GM06990 (cell line): ENCODE measurements around the gene C2CD3.
A peak's percentile ranks its signal among the peaks of the same experiment; 100 is the strongest.

Experiments
- DNase-seq: peaks from one replicate; pipeline ENCODE4 v3.0.0-alpha.2; 2011; ENCODE audit not compliant: insufficient read length; ENCODE audit errors: extremely low read depth
- H3K27me3 ChIP-seq: replicated peaks from 2 replicates; pipeline ENCODE4 v1.6.0; 2011; ENCODE audit warnings: low read length; ENCODE audit not compliant: control insufficient read depth, insufficient read depth
- H3K36me3 ChIP-seq: 2 replicates; pipeline ENCODE4 v1.5.1; 2011; ENCODE audit warnings: low read length; ENCODE audit not compliant: control insufficient read depth, insufficient read depth
- H3K4me3 ChIP-seq: replicated peaks from 2 replicates; pipeline ENCODE4 v1.5.1; 2011; ENCODE audit warnings: low read depth, mild to moderate bottlenecking, control low read depth, low read length
- CTCF ChIP-seq: IDR thresholded peaks from 2 replicates; pipeline ENCODE4 v1.5.1; 2011; ENCODE audit warnings: low read length, control low read depth, mild to moderate bottlenecking, inconsistent platforms; ENCODE audit not compliant: insufficient read depth, poor library complexity, severe bottlenecking

The C2CD3 gene

GRCh38 chr11:73982990-73983740 lies 187.6 kb downstream of the C2CD3 start:
- DNase-seq: peak; percentile 97
- Histone ChIP-seq H3K4me3 (peak overlapping the region; percentile 94), H3K27me3 (no peaks in the 10 kb centered on the region), H3K36me3 (peaks cover 9% of the 10 kb centered on the region)
- no peak for TF ChIP-seq CTCF

DNA sequence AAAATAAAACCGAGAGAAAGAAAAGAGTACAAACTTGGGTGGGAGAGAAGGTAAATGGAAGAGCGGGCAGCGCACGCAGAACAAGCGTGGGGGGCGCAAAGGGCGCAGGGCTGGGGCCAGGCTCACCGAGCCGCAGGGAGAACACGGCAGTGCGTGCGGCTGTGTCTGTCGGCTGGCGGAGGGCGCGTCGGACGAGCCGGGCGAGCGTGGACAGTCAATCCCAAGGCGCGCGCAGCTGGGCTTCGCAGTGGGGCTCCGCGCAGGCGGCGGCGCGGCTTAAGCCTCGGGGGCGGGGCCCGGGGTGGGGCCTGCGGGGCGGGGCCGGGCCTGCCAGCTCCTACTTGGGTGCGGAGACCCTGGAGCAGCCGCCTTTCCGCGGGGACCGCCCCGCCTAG lies 188.2 kb downstream of the C2CD3 start, which contains the start of gene UCP2:
Gene UCP2 (minus strand): TSS at position 249 of the 395 bp plus-strand sequence. CDS start 4,465 bp downstream, outside the sequence.
- DNase-seq: peak; percentile 90
- H3K36me3 ChIP-seq: peaks cover 14% of the 10 kb centered on the region
- H3K27me3 ChIP-seq: no peaks in the 10 kb centered on the region
- no peak for TF ChIP-seq CTCF
- H3K4me3 ChIP-seq: peak within 1 kb of the TSS; percentile 94

- no peaks in the 10 kb centered on the region for H3K27me3 ChIP-seq
- peak overlapping the region; percentile 94 for H3K4me3 ChIP-seq
- H3K36me3 ChIP-seq: peaks cover 27% of the 10 kb centered on the region
- no peak for DNase-seq
- no peak for TF ChIP-seq CTCF
Observed at GRCh38 chr11:73981051-73981805, 189.6 kb downstream of the C2CD3 start.

DNA sequence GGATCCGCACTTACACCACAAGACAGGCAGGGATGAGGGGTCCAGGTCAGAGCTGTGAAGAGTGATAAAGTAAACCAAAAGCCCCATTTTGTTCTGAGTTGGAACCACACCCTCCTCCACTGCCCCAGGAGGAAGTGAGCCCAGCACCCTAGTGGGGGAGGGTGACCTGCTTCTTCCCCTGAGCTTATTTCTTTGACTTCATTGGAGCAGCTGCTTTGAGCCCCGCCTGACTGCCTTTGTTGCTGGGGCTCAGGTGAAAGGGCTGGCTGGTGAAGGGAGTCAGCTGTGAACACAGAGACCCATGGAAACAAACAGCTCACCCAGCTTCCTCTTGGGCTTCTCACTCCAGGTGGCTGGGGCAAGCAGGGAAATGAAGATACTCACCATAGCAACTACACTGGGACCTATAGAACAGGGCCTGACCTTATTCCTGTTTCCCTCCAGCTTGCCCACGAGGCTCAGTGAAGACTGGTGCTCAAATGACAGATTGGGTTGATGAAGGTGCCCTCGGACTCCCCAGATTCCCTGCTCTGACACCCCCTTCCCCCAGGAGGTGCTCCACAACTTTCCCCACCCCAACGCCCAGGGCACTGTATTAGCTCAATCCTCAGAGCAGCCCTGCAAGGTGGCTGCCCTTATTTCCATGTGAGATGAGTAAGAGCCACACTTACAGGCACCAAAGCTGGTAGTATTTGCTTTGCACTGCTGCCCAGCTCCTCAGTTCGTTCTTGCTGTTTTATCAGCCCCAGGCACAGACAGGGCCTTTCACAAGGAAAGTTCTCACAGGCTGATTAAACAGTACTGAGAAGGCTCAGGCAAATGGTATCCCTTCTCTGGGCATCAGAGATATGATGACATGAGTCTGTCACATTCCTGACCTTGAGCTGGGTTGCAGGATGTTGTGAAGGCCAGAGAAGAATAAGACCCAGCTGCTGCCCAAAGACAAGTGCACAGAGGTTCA lies 190.5 kb downstream of the C2CD3 start:
- Histone ChIP-seq H3K27me3 (no peaks in the 10 kb centered on the region), H3K36me3 (peaks cover 34% of the 10 kb centered on the region), H3K4me3 (peak overlapping the region; percentile 94)
- DNase-seq: peak; percentile 87
- TF ChIP-seq CTCF: no peak

GRCh38 chr11:73978576-73979086 lies 192.2 kb downstream of the C2CD3 start:
- Histone ChIP-seq H3K27me3 (no peaks in the 10 kb centered on the region), H3K36me3 (peaks cover 42% of the 10 kb centered on the region), H3K4me3 (no peak overlapping the region)
- no peak for DNase-seq
- TF ChIP-seq CTCF: no peak
